A549 (cell line): ENCODE data around the gene DCBLD1. TPM values are rescaled to one million over a fixed set of nuclear protein-coding genes. Genes with fewer than 3 reads are reported as not detected.

ENCODE experiments used
- ATAC-seq, 2 experiments: fragments of 200-7000 bp in 1 of 2; fragments of >200 bp in 1 of 2; cut with Nextera tagmentation in 1 of 2; cut with Tn5 transposase in 1 of 2; 3 replicates each; pipeline versions ENCODE4 v1.8.0 to v1.9.1; 2018 to 2020; ENCODE audit warnings: mild to moderate bottlenecking in 1 of 2, moderate library complexity in 1 of 2
- CTCF ChIA-PET: fragments of 300-600 bp; sonication (Branson Sonifier 250); formaldehyde crosslinking; extraction: SDS; loops from one replicate; lab custom pipeline; 2021; ENCODE audit warnings: antibody characterized with exemption, inconsistent platforms; lab: Yijun Ruan, JAX
- POLR2A ChIA-PET: fragments of 350-600 bp; formaldehyde crosslinking; extraction: SDS; loops from one replicate; lab custom pipeline; 2021; ENCODE audit warnings: antibody characterized with exemption, inconsistent platforms; lab: Yijun Ruan, JAX
- DNase-seq, 2 experiments: peaks; one replicate each; pipeline versions ENCODE4 v3.0.0 to v3.0.0-alpha.2; 2011 to 2016; ENCODE audit warnings: low read depth in 1 of 2, low spot score in 1 of 2
- FAIRE-seq: peaks from 2 replicates; lab custom pipeline; 2011; peaks lifted over from hg19 to GRCh38; lab: Jason Lieb, UNC
- H3K27ac ChIP-seq, 2 experiments: fragments of >200 bp; sonication (Bioruptor Twin); formaldehyde crosslinking; 3 replicates each; pipeline ENCODE4 v1.5.1; 2016 to 2017
- H3K4me1 ChIP-seq: fragments of >200 bp; sonication (Bioruptor Twin); formaldehyde crosslinking; 3 replicates; pipeline ENCODE4 v1.6.1; 2016
- H3K4me2 ChIP-seq: fragments of >200 bp; sonication (Bioruptor Twin); formaldehyde crosslinking; 3 replicates; pipeline ENCODE4 v1.6.1; 2016
- H3K4me3 ChIP-seq: fragments of >200 bp; sonication (Bioruptor Twin); formaldehyde crosslinking; 3 replicates; pipeline ENCODE4 v1.5.1; 2016
- H3K9me3 ChIP-seq: fragments of >200 bp; sonication (Bioruptor Twin); formaldehyde crosslinking; 3 replicates; pipeline ENCODE4 v1.6.1; 2016
- CBX2 ChIP-seq: fragments of 200-600 bp; sonication (generic); IDR thresholded peaks from 2 replicates; pipeline ENCODE4 v1.6.1; 2016; ENCODE audit warnings: low read depth, mild to moderate bottlenecking, borderline replicate concordance
- CBX8 ChIP-seq: fragments of 200-600 bp; sonication (generic); IDR thresholded peaks from 2 replicates; pipeline ENCODE4 v1.6.1; 2016
- CHD4 ChIP-seq: fragments of 200-600 bp; sonication (generic); IDR thresholded peaks from 2 replicates; pipeline ENCODE4 v1.6.1; 2016; ENCODE audit warnings: antibody characterized with exemption, mild to moderate bottlenecking, borderline replicate concordance
- EHF ChIP-seq: fragments of 250-450 bp; sonication (Bioruptor Pico); IDR thresholded peaks from 2 replicates; pipeline ENCODE4 v1.5.0; 2020; ENCODE audit warnings: mild to moderate bottlenecking
- FOSB ChIP-seq: fragments of 250-450 bp; sonication (Bioruptor Pico); IDR thresholded peaks from 2 replicates; pipeline ENCODE4 v1.5.0; 2020; ENCODE audit warnings: mild to moderate bottlenecking, moderate library complexity
- HDAC2 ChIP-seq: fragments of 200-600 bp; sonication (generic); IDR thresholded peaks from 2 replicates; pipeline ENCODE4 v1.6.1; 2016
- HOXA7 ChIP-seq: fragments of 250-450 bp; sonication (Bioruptor Pico); IDR thresholded peaks from 2 replicates; pipeline ENCODE4 v1.5.0; 2020; ENCODE audit warnings: mild to moderate bottlenecking, moderate library complexity
- HOXB5 ChIP-seq: fragments of 250-450 bp; sonication (Bioruptor Pico); IDR thresholded peaks from 2 replicates; pipeline ENCODE4 v1.5.0; 2020; ENCODE audit warnings: mild to moderate bottlenecking, moderate library complexity
- JUNB ChIP-seq: fragments of >200 bp; sonication (Bioruptor Twin); formaldehyde crosslinking; IDR thresholded peaks from 2 replicates; pipeline ENCODE4 v1.6.1; 2016
- KDM5A ChIP-seq: fragments of 200-600 bp; sonication (generic); IDR thresholded peaks from 2 replicates; pipeline ENCODE4 v1.6.1; 2016; ENCODE audit warnings: antibody characterized with exemption, mild to moderate bottlenecking
- MAZ ChIP-seq: fragments of 150-350 bp; IDR thresholded peaks from 2 replicates; pipeline ENCODE4 v1.6.1; 2014; ENCODE audit warnings: antibody characterized with exemption, low read depth, low read length, borderline replicate concordance
- MYC ChIP-seq: IDR thresholded peaks from 2 replicates; pipeline ENCODE4 v1.6.1; 2012; ENCODE audit warnings: mild to moderate bottlenecking, inconsistent platforms, low read length, improper control_type of control experiment, borderline replicate concordance
- NFE2L2 ChIP-seq: fragments of 150-350 bp; conservative IDR thresholded peaks from 2 replicates; pipeline ENCODE4 v1.6.1; 2014; ENCODE audit warnings: low read length
- RARB ChIP-seq: fragments of 250-450 bp; sonication (Bioruptor Pico); IDR thresholded peaks from 2 replicates; pipeline ENCODE4 v1.8.0; 2021; ENCODE audit warnings: mild to moderate bottlenecking, moderate library complexity
- RCOR1 ChIP-seq: fragments of 150-350 bp; IDR thresholded peaks from 2 replicates; pipeline ENCODE4 v1.6.1; 2014; ENCODE audit warnings: antibody characterized with exemption, low read length, low read depth
- RNF2 ChIP-seq: fragments of 200-600 bp; sonication (generic); IDR thresholded peaks from 2 replicates; pipeline ENCODE4 v1.6.1; 2016; ENCODE audit warnings: low read depth, mild to moderate bottlenecking, antibody characterized with exemption, moderate library complexity, borderline replicate concordance
- WGBS: methylation state at CpG from one replicate; pipeline ENCODE4 v1.1.6; 2017; ENCODE audit errors: missing lambda C conversion rate; 5-methylcytosine and 5-hydroxymethylcytosine counted together
- polyA plus RNA-seq, 4 experiments: library from polyadenylated mRNA; depleted of rRNA in 3 of 4; stranded (reverse); fragments of >200 nt; fragmentation: RNase III in 1 of 4; extraction: RNeasy Plus Mini Kit Qiagen cat#74134 plus additional on column Dnase treatment in 1 of 4; gene quantifications; 2 replicates in 3 of 4; 3 replicates in 1 of 4; pipeline ENCODE4 v1.2.3, GENCODE V29; 2011 to 2017
- TF ChIP-seq, protein P1 (sequence below): fragments of >200 bp; sonication (Bioruptor Twin); formaldehyde crosslinking; IDR thresholded peaks from 3 replicates; pipeline ENCODE4 v1.5.1; 2016
- TF ChIP-seq, protein P2 (sequence below): IDR thresholded peaks from 2 replicates; pipeline ENCODE4 v1.6.1; 2012
- TF ChIP-seq, protein P3 (sequence below): fragments of 450-650 bp; IDR thresholded peaks from 2 replicates; pipeline ENCODE4 v1.6.1; 2014; ENCODE audit warnings: antibody characterized with exemption

The DCBLD1 gene
- polyA plus RNA-seq, 2 of the 4 experiments (the other 2 are of a cell fraction), result 49.1 to 60.4 TPM

DNA sequence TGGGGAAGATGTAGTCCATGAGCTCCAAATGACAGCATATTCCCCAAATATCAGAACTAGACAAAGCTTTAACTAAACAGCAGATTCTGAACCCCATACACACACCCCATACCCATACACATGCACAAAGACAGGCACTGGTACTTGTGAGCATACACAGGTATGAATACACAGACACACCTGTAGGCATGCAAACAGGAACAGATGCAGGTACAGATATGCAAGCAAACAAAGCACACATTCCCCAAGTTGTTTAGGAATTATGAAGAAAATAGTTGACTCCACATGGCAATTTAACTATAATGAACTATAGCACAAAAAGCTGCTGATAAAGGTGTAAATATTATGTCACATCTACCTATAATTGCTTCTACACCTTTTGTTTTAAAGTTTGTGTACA, 103.2 kb downstream of the DCBLD1 start (continued):
- TF ChIP-seq NFE2L2 (no peak), HOXB5 (no peak), MAZ (no peak), MYC (no peak), CHD4 (no peak), CBX2 (no peak)
- TF ChIP-seq, protein P1, sequence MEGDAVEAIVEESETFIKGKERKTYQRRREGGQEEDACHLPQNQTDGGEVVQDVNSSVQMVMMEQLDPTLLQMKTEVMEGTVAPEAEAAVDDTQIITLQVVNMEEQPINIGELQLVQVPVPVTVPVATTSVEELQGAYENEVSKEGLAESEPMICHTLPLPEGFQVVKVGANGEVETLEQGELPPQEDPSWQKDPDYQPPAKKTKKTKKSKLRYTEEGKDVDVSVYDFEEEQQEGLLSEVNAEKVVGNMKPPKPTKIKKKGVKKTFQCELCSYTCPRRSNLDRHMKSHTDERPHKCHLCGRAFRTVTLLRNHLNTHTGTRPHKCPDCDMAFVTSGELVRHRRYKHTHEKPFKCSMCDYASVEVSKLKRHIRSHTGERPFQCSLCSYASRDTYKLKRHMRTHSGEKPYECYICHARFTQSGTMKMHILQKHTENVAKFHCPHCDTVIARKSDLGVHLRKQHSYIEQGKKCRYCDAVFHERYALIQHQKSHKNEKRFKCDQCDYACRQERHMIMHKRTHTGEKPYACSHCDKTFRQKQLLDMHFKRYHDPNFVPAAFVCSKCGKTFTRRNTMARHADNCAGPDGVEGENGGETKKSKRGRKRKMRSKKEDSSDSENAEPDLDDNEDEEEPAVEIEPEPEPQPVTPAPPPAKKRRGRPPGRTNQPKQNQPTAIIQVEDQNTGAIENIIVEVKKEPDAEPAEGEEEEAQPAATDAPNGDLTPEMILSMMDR, result no peak
- TF ChIP-seq, all 56 proteins: peak for 0

DNA sequence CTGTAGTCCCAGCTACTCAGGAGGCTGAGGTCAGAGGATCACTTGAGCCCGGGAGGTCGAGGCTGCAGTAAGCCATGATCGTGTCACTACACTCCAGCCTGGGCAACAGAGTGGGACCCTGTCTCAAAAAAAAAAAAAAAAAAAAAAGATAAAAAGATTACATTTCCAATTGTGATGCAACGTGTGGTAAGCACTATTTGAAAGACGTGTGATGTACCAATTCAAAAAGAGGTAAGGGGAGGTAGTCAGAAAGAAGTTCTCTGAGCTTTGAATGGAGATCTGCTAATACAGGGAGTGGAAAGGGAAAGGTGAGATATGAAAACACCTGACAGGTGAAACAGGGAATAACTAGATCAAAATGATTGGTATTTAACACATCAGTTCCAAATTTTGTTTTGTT, 108.0 kb downstream of the DCBLD1 start:
- Histone ChIP-seq H3K4me3 (no peak overlapping the region), H3K4me1 (no peaks in the 10 kb centered on the region), H3K27ac (no peak overlapping the region), H3K9me3 (no peaks in the 10 kb centered on the region), H3K4me2 (no peak overlapping the region)
- TF ChIP-seq, protein P2, sequence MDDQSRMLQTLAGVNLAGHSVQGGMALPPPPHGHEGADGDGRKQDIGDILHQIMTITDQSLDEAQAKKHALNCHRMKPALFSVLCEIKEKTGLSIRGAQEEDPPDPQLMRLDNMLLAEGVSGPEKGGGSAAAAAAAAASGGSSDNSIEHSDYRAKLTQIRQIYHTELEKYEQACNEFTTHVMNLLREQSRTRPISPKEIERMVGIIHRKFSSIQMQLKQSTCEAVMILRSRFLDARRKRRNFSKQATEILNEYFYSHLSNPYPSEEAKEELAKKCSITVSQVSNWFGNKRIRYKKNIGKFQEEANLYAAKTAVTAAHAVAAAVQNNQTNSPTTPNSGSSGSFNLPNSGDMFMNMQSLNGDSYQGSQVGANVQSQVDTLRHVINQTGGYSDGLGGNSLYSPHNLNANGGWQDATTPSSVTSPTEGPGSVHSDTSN, result no peak
- TF ChIP-seq RARB, result no peak
- TF ChIP-seq RNF2, result no peak
- TF ChIP-seq EHF (CRISPR knock-in tag), result no peak
- TF ChIP-seq, protein P3, sequence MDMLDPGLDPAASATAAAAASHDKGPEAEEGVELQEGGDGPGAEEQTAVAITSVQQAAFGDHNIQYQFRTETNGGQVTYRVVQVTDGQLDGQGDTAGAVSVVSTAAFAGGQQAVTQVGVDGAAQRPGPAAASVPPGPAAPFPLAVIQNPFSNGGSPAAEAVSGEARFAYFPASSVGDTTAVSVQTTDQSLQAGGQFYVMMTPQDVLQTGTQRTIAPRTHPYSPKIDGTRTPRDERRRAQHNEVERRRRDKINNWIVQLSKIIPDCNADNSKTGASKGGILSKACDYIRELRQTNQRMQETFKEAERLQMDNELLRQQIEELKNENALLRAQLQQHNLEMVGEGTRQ, result no peak
- TF ChIP-seq HDAC2, result no peak
- DNase-seq (no peak), FAIRE-seq (no peak), ATAC-seq (no peak)
- POLR2A ChIA-PET, result interaction anchor here (1.0 kb wide), 1 partner anchor 12 kb away, joined by 3 read pairs; the partner anchor contains the start of gene GOPC
- WGBS, result 90% methylated on average over 5 of the region's 5 CpGs
- CTCF ChIA-PET, result interaction anchor here (0.8 to 2.4 kb wide), 3 partner anchors 12 to 141 kb away, joined by 3 to 7 read pairs (median 6); partner anchors contain the start of gene GOPC

DNA sequence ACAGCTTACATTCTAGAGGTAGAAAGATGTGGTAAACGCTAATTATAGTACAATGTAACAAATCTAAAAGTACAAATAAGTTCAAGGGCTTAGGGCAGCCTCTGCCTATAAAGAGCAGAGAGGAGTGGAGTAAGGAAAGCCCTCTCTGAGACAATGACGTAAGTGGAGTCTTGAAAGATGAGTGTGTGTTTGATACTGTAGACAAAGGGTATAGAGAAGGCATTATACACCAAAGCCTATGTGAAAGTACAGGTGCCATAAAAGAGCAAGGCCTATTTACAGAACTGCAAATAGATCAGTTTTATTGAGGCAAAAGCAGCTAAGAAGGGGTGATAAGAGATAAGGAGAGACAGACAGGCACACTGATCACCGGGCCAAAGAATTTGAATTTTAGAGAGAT, 108.9 kb downstream of the DCBLD1 start:
- no peak for TF ChIP-seq MAZ
- TF ChIP-seq CBX8, result no peak
- POLR2A ChIA-PET, result interaction anchor here (1.0 kb wide), 1 partner anchor 11 kb away, joined by 3 read pairs; the partner anchor contains the start of gene GOPC
- H3K4me1 ChIP-seq, result no peaks in the 10 kb centered on the region
- DNase-seq (no peak), FAIRE-seq (no peak), ATAC-seq (peak in 1 of 2 experiments; percentile 41; a peak in 1 of 6 replicates)
- CTCF ChIA-PET, result interaction anchor here (1.2 kb wide), 1 partner anchor 13 kb away, joined by 3 read pairs; no protein-coding TSS in a partner anchor
- WGBS, result 90% methylated on average over 3 of the region's 3 CpGs
- 0 out of 3 replicates have a peak, but pooled peaks cover 2% of the 10 kb centered on the region for H3K9me3 ChIP-seq
- H3K4me3 ChIP-seq, result no peak overlapping the region
- no peak overlapping the region for H3K4me2 ChIP-seq
- H3K27ac ChIP-seq, result no peak overlapping the region

DNA sequence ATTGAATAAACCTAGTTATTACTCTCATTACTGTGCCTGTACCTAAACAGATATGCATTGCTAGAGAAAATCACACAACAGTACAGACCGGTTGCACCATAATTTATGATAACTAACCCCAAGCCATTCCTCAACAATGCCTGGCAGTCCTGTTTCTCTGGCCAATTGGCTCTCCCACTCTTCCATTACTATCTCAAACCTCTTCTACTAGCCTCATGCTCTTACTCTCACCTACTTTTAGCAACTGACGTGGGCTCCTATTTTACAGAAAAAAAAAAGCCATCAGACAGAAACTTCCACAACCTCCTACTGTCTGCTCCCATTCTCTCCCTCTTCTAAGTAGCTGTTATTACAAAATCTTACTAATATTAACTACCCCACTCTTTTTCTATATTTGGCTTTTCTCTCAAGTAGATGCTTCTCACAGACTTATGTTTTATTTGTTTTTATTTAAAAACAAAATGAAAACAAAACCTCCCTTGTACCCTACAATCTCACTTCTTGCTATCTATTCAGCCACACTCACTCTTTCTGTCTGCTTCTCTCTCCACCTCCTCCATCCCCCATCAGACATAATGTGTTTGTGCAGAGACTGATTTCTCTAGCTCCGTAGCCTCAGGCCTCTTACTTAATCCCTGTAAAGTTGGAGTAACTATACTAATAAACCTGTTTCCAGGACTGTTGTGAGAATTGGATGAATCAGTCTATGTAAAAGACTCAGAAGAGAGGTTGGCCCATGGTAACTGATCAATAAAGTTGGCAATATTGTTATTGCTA, 110.7 kb downstream of the DCBLD1 start:
- no peaks in the 10 kb centered on the region for H3K4me1 ChIP-seq
- H3K4me2 ChIP-seq, result no peak overlapping the region
- TF ChIP-seq JUNB (no peak), RCOR1 (no peak), FOSB (CRISPR knock-in tag) (no peak), HDAC2 (no peak), KDM5A (no peak), HOXA7 (CRISPR knock-in tag) (no peak)
- TF ChIP-seq, all 56 proteins: peak for 0
- Histone ChIP-seq H3K27ac (no peak overlapping the region), H3K9me3 (peaks cover 12% of the 10 kb centered on the region; the same call in 2 of the 3 replicates), H3K4me3 (no peak overlapping the region)
- ATAC-seq, result no peak
- ChIA-PET CTCF (interaction anchor here (0.6 to 1.0 kb wide), 2 partner anchors 143 to 180 kb away, joined by 3 to 4 read pairs; no protein-coding TSS in a partner anchor), POLR2A (no interaction called here)
- no peak for DNase-seq
- WGBS, result 93% methylated on average over 3 of the region's 3 CpGs
- FAIRE-seq, result no peak
